ENCODE results near the gene BAD.

GRCh38 chr11:64317961-64318765 lies 33.7 kb upstream of the BAD start, which contains the start of gene PRDX5:
- TF ChIP-seq CTCF (IDR thresholded peaks at IDR 0.05 in 4 of 5, conservative IDR thresholded peaks at IDR 0.05 in 1 of 5) (peak in 4 of 5 experiments; percentile 34 to 62 (median 56)), POLR2A (IDR thresholded peaks at IDR 0.05) (peak; percentile 73 to 81)
